Neural progenitor cell (in vitro differentiated cells): ENCODE data around the gene AP4B1. TPM values are rescaled to one million over a fixed set of nuclear protein-coding genes. Genes with fewer than 3 reads are reported as not detected.

Source experiments
- DNase-seq: peaks from one replicate; pipeline ENCODE4 v3.0.0-alpha.2; 2016; ENCODE audit warnings: low spot score
- H2AFZ ChIP-seq: fragments of 200-600 bp; sonication (generic); replicated peaks from 2 replicates; pipeline ENCODE4 v1.6.1; 2016; ENCODE audit warnings: antibody characterized with exemption
- H3F3A ChIP-seq: fragments of 200-600 bp; sonication (generic); 2 replicates; pipeline ENCODE4 v1.6.1; 2016; ENCODE audit warnings: antibody characterized with exemption, low read depth
- H3K27ac ChIP-seq: fragments of 200-600 bp; sonication (generic); 2 replicates; pipeline ENCODE4 v1.5.1; 2016; ENCODE audit warnings: mild to moderate bottlenecking
- H3K27me3 ChIP-seq: fragments of 200-600 bp; sonication (generic); 2 replicates; pipeline ENCODE4 v1.6.1; 2016; ENCODE audit warnings: mild to moderate bottlenecking, moderate library complexity
- H3K36me3 ChIP-seq: fragments of 200-600 bp; sonication (generic); 2 replicates; pipeline ENCODE4 v1.5.1; 2016
- H3K4me1 ChIP-seq: fragments of 200-600 bp; sonication (generic); 2 replicates; pipeline ENCODE4 v1.6.1; 2016; ENCODE audit warnings: mixed run types
- H3K4me2 ChIP-seq: fragments of 200-600 bp; sonication (generic); 2 replicates; pipeline ENCODE4 v1.6.1; 2016
- H3K4me3 ChIP-seq: fragments of 200-600 bp; sonication (generic); 2 replicates; pipeline ENCODE4 v1.5.1; 2016
- H3K79me2 ChIP-seq: fragments of 200-600 bp; sonication (generic); 2 replicates; pipeline ENCODE4 v1.6.1; 2016; ENCODE audit warnings: low read depth
- H3K9ac ChIP-seq: fragments of 200-600 bp; sonication (generic); 2 replicates; pipeline ENCODE4 v1.6.1; 2016
- H3K9me3 ChIP-seq: fragments of 200-600 bp; sonication (generic); 2 replicates; pipeline ENCODE4 v1.5.1; 2016; ENCODE audit warnings: low read depth
- H4K20me1 ChIP-seq: fragments of 200-600 bp; sonication (generic); 2 replicates; pipeline ENCODE4 v1.6.1; 2016; ENCODE audit warnings: low read depth
- H3K27ac Mint-ChIP-seq: 3 replicates; pipeline ENCODE4 v1.8.0; 2021; ENCODE audit warnings: mixed read lengths
- H3K27me3 Mint-ChIP-seq: 2 replicates; pipeline ENCODE4 v1.8.0; 2022; ENCODE audit warnings: low read depth, mild to moderate bottlenecking, inconsistent platforms, moderate library complexity, mixed read lengths; ENCODE audit not compliant: insufficient read depth
- H3K36me3 Mint-ChIP-seq: 3 replicates; pipeline ENCODE4 v1.8.0; 2021; ENCODE audit warnings: mixed read lengths
- H3K4me1 Mint-ChIP-seq: 3 replicates; pipeline ENCODE4 v1.8.0; 2021; ENCODE audit warnings: mixed read lengths
- H3K4me3 Mint-ChIP-seq: 3 replicates; pipeline ENCODE4 v1.8.0; 2021; ENCODE audit warnings: mild to moderate bottlenecking, moderate library complexity, mixed read lengths
- H3K9me3 Mint-ChIP-seq: 3 replicates; pipeline ENCODE4 v1.8.0; 2020; ENCODE audit warnings: mixed read lengths
- EZH2 ChIP-seq: fragments of 200-600 bp; sonication (generic); IDR thresholded peaks from 2 replicates; pipeline ENCODE4 v1.6.1; 2017; ENCODE audit warnings: antibody characterized with exemption, mild to moderate bottlenecking, moderate library complexity
- EZH2phosphoT487 ChIP-seq: fragments of 200-600 bp; sonication (generic); IDR thresholded peaks from 2 replicates; pipeline ENCODE4 v1.6.1; 2017; ENCODE audit warnings: antibody characterized with exemption
- total RNA-seq: library from RNA; depleted of rRNA; stranded (reverse); fragments of >200 nt; gene quantifications from 2 replicates; pipeline ENCODE4 v1.2.3, GENCODE V29; 2015; ENCODE audit warnings: low replicate concordance
- TF ChIP-seq, protein P1 (sequence below): fragments of 200-600 bp; sonication (generic); IDR thresholded peaks from 2 replicates; pipeline ENCODE4 v1.5.1; 2017; ENCODE audit warnings: antibody characterized with exemption, mild to moderate bottlenecking

Gene AP4B1
- total RNA-seq, 1 donor from 2014 or later = 27.7 TPM

DNA sequence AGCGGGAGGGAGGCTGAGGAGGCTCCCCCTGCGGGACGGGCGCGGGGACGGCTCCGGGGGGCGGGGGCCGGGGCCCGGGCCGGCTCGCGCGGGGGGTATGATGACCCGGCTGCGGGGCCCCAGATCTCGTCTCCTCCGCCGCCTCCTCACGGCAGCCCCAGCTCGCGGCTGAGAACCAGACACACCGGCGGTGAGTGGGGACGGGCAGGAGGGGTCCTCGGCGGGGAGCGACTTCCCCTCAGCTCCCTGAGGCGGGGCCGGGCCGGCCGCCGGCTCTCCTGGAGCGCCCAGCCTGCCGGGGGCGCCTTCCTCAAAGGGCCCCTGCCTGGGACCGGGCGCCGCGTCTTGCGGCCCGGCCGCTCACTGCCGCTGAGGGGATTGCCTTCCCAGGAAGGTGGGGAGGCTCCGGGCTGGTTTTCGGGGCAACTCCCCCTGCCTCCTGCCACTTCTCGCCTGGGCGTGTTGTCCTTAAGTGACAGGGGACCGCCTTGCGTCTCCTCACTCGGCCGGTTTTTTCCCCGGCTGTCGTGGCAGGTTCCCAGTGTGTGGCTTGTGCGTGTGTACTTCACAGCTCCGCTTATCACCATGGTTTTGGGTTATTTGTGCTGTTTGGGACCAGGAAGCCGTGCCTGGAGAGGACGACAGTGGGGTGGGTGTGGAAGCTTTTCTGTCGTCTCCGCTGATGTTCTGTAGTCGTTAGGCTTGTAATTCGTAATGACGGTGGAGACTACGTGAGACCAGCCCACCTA, 25.3 kb upstream of the AP4B1 start:
- Histone ChIP-seq H3K9ac (peak overlapping the region; percentile 70), H3K4me2 (peak overlapping the region; percentile 84), H3K9me3 (no peaks in the 10 kb centered on the region), H2AFZ (peak overlapping the region; percentile 87), H3K4me1 (peaks cover 21% of the 10 kb centered on the region), H3K4me3 (peak overlapping the region; percentile 94), H3K27me3 (peaks cover 5% of the 10 kb centered on the region), H4K20me1 (peaks cover 49% of the 10 kb centered on the region), H3F3A (peaks cover 13% of the 10 kb centered on the region), H3K27ac (peak overlapping the region; percentile 81), H3K36me3 (no peaks in the 10 kb centered on the region), H3K79me2 (peaks cover 53% of the 10 kb centered on the region)
- peaks cover 3% of the 10 kb centered on the region for H3K27me3 Mint-ChIP-seq
- peaks cover 33% of the 10 kb centered on the region for H3K4me1 Mint-ChIP-seq
- no peaks in the 10 kb centered on the region for H3K36me3 Mint-ChIP-seq
- TF ChIP-seq EZH2 (no peak), EZH2phosphoT487 (no peak)
- TF ChIP-seq, protein P1, sequence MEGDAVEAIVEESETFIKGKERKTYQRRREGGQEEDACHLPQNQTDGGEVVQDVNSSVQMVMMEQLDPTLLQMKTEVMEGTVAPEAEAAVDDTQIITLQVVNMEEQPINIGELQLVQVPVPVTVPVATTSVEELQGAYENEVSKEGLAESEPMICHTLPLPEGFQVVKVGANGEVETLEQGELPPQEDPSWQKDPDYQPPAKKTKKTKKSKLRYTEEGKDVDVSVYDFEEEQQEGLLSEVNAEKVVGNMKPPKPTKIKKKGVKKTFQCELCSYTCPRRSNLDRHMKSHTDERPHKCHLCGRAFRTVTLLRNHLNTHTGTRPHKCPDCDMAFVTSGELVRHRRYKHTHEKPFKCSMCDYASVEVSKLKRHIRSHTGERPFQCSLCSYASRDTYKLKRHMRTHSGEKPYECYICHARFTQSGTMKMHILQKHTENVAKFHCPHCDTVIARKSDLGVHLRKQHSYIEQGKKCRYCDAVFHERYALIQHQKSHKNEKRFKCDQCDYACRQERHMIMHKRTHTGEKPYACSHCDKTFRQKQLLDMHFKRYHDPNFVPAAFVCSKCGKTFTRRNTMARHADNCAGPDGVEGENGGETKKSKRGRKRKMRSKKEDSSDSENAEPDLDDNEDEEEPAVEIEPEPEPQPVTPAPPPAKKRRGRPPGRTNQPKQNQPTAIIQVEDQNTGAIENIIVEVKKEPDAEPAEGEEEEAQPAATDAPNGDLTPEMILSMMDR = peak; percentile 29
- DNase-seq = peak; percentile 73
- peak overlapping the region; percentile 96 for H3K27ac Mint-ChIP-seq
- H3K9me3 Mint-ChIP-seq = no peaks in the 10 kb centered on the region
- peak overlapping the region; percentile 99 for H3K4me3 Mint-ChIP-seq

DNA sequence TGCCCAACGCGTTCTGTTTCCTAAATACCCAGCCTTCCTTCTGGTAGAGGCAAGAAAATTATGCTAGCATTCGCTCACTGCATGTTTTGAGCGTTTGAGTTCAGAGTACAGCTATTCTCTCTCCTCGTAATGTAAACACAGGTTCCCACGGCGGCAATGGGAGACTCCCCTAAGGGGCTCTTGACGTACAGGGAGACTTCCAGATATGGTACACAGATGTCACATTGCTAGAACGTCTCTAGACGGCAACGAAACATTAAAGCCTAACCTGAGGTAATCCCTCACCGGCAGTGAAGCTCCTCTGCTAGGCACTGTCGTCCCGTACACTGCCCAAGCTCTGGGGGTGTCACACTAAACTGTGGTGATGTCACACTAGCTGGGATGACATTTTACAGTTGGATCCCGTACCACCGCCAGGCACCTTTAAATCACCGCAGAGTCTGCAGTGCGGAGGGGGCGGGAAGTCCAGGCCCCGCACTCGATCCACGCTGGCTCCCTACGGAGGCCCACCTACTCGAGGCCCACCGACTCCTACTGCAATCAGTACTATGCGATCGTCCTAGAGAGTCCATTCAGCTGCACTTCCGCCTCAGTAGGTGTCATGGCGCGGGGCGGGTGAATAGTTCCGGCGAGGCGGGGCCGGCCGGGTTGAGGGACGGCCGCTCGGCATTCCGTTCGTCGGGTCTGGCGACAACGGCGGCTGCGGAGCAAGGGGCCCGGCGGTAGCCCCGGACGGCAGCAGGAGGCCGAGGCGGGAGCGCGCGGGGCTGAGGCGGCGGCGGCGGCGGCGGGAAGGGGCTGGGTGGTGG, 24.5 kb upstream of the AP4B1 start, which contains the start of gene HIPK1:
TSS of gene HIPK1 (plus strand) at position 384 of the 809 bp plus-strand sequence.
- H3K9me3 ChIP-seq = no peaks in the 10 kb centered on the region
- no peaks in the 10 kb centered on the region for H3K36me3 ChIP-seq
- H3K27me3 ChIP-seq = peaks cover 9% of the 10 kb centered on the region
- no peaks in the 10 kb centered on the region for H3K9me3 Mint-ChIP-seq
- peaks cover 45% of the 10 kb centered on the region for H3K79me2 ChIP-seq
- peak; percentile 97 for DNase-seq
- H3K27ac ChIP-seq = peak within 1 kb of the TSS; percentile 81
- TF ChIP-seq EZH2 = no peak
- TF ChIP-seq, protein P1 = no peak
- peak within 1 kb of the TSS; percentile 94 for H3K4me3 ChIP-seq
- peaks cover 3% of the 10 kb centered on the region for H3K27me3 Mint-ChIP-seq
- peaks cover 13% of the 10 kb centered on the region for H3F3A ChIP-seq
- peaks cover 33% of the 10 kb centered on the region for H3K4me1 Mint-ChIP-seq
- H3K9ac ChIP-seq = peak within 1 kb of the TSS; percentile 70
- peaks cover 42% of the 10 kb centered on the region for H4K20me1 ChIP-seq
- peaks cover 21% of the 10 kb centered on the region for H3K4me1 ChIP-seq
- H3K36me3 Mint-ChIP-seq = no peaks in the 10 kb centered on the region
- H2AFZ ChIP-seq = peak within 1 kb of the TSS; percentile 87
- peak within 1 kb of the TSS; percentile 99 for H3K4me3 Mint-ChIP-seq
- peak within 1 kb of the TSS; percentile 96 for H3K27ac Mint-ChIP-seq
- peak within 1 kb of the TSS; percentile 84 for H3K4me2 ChIP-seq

DNA sequence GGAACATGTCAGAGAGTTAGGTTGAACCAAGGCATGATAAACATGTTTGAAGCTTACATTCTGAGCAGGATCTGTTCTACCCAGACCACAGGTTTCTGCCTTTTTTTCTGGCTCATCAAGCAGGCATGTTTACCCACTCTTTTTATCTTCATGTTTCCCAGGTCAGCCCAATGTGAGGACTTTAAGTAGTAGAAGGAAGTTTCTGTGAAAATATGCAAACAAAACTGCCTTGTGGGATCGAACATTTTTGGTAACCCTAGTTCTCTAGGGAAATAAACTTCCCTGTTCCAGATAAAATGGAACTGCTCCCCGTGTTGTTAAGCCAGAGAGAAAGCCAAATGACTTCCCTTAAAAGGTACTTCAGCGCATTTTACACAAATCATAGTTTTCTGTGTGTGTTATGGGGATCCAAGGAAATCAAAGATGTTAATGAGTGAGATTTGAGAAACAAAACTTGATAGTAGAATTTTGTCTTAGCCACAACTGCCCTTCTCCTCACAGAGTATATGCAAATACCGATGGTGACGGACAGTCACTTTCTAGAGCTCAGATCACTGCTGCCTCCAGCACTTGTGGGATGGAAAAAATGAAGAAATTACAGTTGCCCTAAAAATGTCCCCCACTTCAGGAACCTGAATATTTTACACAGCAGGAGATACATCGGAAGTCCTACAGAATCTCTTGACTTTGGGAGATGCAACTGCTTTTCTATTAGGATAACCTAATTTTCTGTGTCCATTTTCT, 23.8 kb upstream of the AP4B1 start:
- Histone ChIP-seq H3F3A (peaks cover 13% of the 10 kb centered on the region), H3K4me2 (peak overlapping the region; percentile 84), H3K4me3 (peak overlapping the region; percentile 94), H3K27me3 (peaks cover 17% of the 10 kb centered on the region), H3K27ac (no peak overlapping the region), H3K36me3 (no peaks in the 10 kb centered on the region), H3K9me3 (no peaks in the 10 kb centered on the region), H2AFZ (peak overlapping the region; percentile 87), H3K9ac (peak overlapping the region; percentile 29), H3K79me2 (peaks cover 37% of the 10 kb centered on the region), H3K4me1 (peaks cover 21% of the 10 kb centered on the region), H4K20me1 (peaks cover 35% of the 10 kb centered on the region)
- H3K4me1 Mint-ChIP-seq = peaks cover 33% of the 10 kb centered on the region
- H3K36me3 Mint-ChIP-seq = no peaks in the 10 kb centered on the region
- H3K4me3 Mint-ChIP-seq = peak overlapping the region; percentile 95
- no peak overlapping the region for H3K27ac Mint-ChIP-seq
- no peaks in the 10 kb centered on the region for H3K9me3 Mint-ChIP-seq
- H3K27me3 Mint-ChIP-seq = peaks cover 3% of the 10 kb centered on the region
- TF ChIP-seq, protein P1 = no peak
- TF ChIP-seq EZH2phosphoT487 (no peak), EZH2 (no peak)
- DNase-seq = no peak
